IPS-15b (cell line): Measurements from ENCODE around the gene FAM240A.

Source experiments
- H3K27me3 ChIP-seq: one replicate; pipeline ENCODE4 v1.6.1; 2013; ENCODE audit warnings: low read length; ENCODE audit not compliant: control insufficient read depth, insufficient read depth
- H3K36me3 ChIP-seq: one replicate; pipeline ENCODE4 v1.6.1; 2013; ENCODE audit warnings: low read length; ENCODE audit not compliant: control insufficient read depth, insufficient read depth
- H3K4me1 ChIP-seq: one replicate; pipeline ENCODE4 v1.6.1; 2013; ENCODE audit warnings: mild to moderate bottlenecking, low read length; ENCODE audit not compliant: control insufficient read depth, insufficient read depth
- H3K4me3 ChIP-seq: one replicate; pipeline ENCODE4 v1.5.1; 2013; ENCODE audit warnings: low read depth, low read length
- H3K9ac ChIP-seq: one replicate; pipeline ENCODE4 v1.6.1; 2013; ENCODE audit warnings: low read depth, mild to moderate bottlenecking, low read length
- H3K9me3 ChIP-seq: one replicate; pipeline ENCODE4 v1.6.1; 2013; ENCODE audit warnings: mild to moderate bottlenecking, low read length; ENCODE audit not compliant: control insufficient read depth, insufficient read depth

Gene FAM240A

DNA sequence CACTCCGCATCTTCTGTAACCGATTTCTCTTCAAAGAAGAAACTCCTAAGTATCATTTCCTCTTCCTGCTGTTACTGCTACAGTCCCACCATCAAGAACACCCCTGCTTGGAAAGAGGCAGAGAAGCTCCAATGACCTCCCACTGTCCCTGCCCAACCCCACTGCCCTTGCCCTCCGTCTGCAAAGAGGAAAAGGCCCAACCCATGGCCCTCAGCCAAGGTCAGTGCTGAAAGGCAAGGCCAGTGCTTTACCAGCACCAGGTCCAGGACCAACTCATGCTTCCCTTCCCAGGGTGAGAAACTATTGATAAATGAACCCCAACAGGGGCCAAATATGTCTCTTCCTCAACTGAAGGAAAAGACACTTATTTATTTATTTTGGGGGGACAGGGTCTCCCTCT, 22.5 kb downstream of the FAM240A start:
- H3K9ac ChIP-seq: no peak overlapping the region
- no peak overlapping the region for H3K4me3 ChIP-seq
- H3K4me1 ChIP-seq: no peaks in the 10 kb centered on the region
- no peaks in the 10 kb centered on the region for H3K36me3 ChIP-seq
- H3K9me3 ChIP-seq: no peaks in the 10 kb centered on the region
- H3K27me3 ChIP-seq: no peaks in the 10 kb centered on the region

- no peak overlapping the region for H3K9ac ChIP-seq
- no peaks in the 10 kb centered on the region for H3K4me1 ChIP-seq
- H3K4me3 ChIP-seq: no peak overlapping the region
- no peaks in the 10 kb centered on the region for H3K27me3 ChIP-seq
- no peaks in the 10 kb centered on the region for H3K9me3 ChIP-seq
- no peaks in the 10 kb centered on the region for H3K36me3 ChIP-seq
Measured at GRCh38 chr3:46639221-46639620, 26.9 kb downstream of the FAM240A start.

DNA sequence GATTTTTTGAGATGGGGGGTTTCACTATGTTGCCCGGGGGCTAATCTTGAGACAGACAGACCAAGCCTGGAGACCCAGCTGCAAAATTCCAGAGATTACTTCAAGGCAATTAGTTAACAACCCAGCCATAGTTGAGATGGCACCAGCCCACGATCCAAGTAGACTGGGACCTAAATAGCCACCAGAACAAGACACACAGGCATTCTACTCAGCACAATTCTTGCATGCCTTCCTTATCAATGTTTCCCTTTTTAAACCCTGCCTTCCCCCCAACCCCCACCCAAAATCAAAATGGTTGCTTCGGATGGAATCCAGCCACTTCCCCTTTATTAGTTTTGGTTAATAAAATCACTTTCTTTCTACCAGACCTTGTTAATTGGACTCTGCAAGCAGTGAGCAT, 28.6 kb downstream of the FAM240A start:
- Histone ChIP-seq H3K9me3 (no peaks in the 10 kb centered on the region), H3K4me1 (no peaks in the 10 kb centered on the region), H3K27me3 (no peaks in the 10 kb centered on the region), H3K9ac (no peak overlapping the region), H3K36me3 (no peaks in the 10 kb centered on the region), H3K4me3 (no peak overlapping the region)

- H3K9ac ChIP-seq: no peak overlapping the region
- H3K4me1 ChIP-seq: no peaks in the 10 kb centered on the region
- H3K4me3 ChIP-seq: no peak overlapping the region
- H3K9me3 ChIP-seq: no peaks in the 10 kb centered on the region
- H3K27me3 ChIP-seq: no peaks in the 10 kb centered on the region
- H3K36me3 ChIP-seq: no peaks in the 10 kb centered on the region
Measured at GRCh38 chr3:46642971-46643370, 30.6 kb downstream of the FAM240A start.

DNA sequence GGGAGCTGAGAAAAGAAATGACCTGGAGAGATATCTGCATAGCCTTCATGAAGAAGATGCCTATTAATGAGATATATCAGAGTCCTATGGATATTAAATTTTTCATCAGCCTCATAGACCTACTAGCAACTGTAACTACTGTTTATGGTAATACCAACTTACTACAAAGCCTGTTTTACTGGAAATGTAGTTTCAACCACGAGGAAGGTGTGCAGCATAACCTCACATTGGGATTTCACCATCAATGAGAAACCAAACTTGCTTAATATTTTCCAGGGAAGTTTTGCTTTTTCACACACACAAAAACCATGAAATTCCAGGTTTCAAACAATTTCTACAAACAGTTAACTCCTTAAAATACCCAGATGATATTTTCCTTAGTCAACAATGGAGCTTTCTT, 31.4 kb downstream of the FAM240A start:
- no peaks in the 10 kb centered on the region for H3K4me1 ChIP-seq
- H3K36me3 ChIP-seq: no peaks in the 10 kb centered on the region
- no peaks in the 10 kb centered on the region for H3K27me3 ChIP-seq
- H3K9ac ChIP-seq: no peak overlapping the region
- H3K4me3 ChIP-seq: no peak overlapping the region
- no peaks in the 10 kb centered on the region for H3K9me3 ChIP-seq

- Histone ChIP-seq H3K4me1 (no peaks in the 10 kb centered on the region), H3K27me3 (no peaks in the 10 kb centered on the region), H3K4me3 (no peak overlapping the region), H3K9me3 (no peaks in the 10 kb centered on the region), H3K36me3 (no peaks in the 10 kb centered on the region), H3K9ac (no peak overlapping the region)
Measured at GRCh38 chr3:46646700-46647099, 34.4 kb downstream of the FAM240A start.

DNA sequence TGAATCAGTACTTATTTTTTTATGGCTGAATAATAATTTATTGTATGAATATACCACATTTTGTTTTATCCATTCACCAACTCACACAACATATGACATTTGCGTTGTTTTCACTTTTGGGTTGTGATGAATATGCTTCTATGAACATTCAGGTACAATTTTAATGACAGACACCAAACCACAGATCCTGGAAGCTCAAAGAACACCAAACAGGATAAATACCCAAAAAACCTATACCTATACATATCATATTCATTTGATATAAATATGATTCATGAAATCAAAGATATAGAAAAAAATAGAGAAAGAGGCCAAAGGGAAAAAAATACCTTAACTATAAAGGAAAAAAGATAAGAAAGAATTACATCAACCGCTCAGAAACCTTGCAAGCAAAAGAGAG, 35.8 kb downstream of the FAM240A start:
- H3K9me3 ChIP-seq: no peaks in the 10 kb centered on the region
- no peaks in the 10 kb centered on the region for H3K27me3 ChIP-seq
- no peak overlapping the region for H3K9ac ChIP-seq
- no peak overlapping the region for H3K4me3 ChIP-seq
- no peaks in the 10 kb centered on the region for H3K36me3 ChIP-seq
- no peaks in the 10 kb centered on the region for H3K4me1 ChIP-seq

DNA sequence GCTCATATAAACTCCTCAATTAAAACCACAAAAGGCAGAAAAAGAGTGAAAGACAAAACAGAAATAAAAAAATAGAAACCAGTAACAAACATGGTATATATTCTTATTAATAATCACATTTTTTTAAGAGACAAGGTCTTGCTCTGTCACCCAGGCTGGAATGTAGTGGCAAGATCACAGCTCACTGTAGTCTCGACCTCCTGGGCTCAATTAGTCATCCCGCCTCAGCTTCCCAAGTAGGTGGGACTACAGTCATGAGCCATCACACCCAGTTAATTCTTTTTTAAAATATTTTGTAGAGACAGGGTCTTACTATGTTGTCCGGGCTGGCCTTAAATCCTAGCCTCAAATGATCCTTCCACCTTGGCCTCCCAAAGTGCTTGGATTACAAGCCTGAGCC, 37.1 kb downstream of the FAM240A start:
- Histone ChIP-seq H3K4me3 (no peak overlapping the region), H3K4me1 (peaks cover 4% of the 10 kb centered on the region), H3K9me3 (no peaks in the 10 kb centered on the region), H3K9ac (no peak overlapping the region), H3K36me3 (no peaks in the 10 kb centered on the region), H3K27me3 (no peaks in the 10 kb centered on the region)

DNA sequence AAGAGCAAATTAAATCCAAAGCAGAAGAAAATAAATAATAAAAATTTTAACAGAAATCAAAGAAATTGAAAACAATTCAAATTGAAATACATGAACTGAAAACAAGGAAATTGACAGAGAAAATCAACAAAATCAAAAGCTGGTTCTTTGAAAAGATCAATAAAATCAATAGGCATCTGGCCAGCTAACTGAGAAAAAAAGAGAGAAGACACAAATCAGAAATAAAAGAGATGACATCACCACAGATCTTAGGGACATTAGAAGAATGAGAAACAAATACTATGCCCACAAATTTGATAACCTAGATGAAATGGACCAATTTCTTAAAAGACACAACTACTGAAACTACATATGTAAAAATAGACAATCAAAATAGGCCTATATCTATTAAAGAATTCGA, 38.8 kb downstream of the FAM240A start:
- no peak overlapping the region for H3K9ac ChIP-seq
- H3K4me3 ChIP-seq: no peak overlapping the region
- no peaks in the 10 kb centered on the region for H3K27me3 ChIP-seq
- no peaks in the 10 kb centered on the region for H3K9me3 ChIP-seq
- H3K36me3 ChIP-seq: no peaks in the 10 kb centered on the region
- peaks cover 5% of the 10 kb centered on the region for H3K4me1 ChIP-seq

DNA sequence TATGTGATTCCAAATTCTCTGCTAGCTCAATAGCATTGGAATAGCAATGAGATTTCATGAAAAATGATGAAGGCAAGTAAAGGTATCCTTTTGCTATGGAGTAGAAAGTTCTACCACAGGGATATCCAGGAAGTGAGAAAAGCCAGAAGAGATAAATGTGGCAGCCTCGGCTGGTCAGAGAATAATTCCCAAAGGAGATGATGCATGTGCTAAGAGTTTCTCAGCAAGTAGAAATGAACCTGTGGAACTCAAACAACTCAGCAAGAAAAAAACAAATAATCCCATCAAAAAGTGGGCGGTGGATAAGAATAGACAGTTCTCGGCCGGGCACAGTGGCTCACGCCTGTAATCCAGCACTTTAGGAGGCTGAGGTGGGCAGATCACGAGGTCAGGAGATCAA, 42.9 kb downstream of the FAM240A start:
- Histone ChIP-seq H3K4me1 (peaks cover 16% of the 10 kb centered on the region), H3K36me3 (no peaks in the 10 kb centered on the region), H3K9ac (no peak overlapping the region), H3K4me3 (no peak overlapping the region), H3K27me3 (no peaks in the 10 kb centered on the region), H3K9me3 (no peaks in the 10 kb centered on the region)

GRCh38 chr3:46656778-46657556, 44.6 kb downstream of the FAM240A start:
- Histone ChIP-seq H3K9ac (no peak overlapping the region), H3K36me3 (no peaks in the 10 kb centered on the region), H3K4me1 (peaks cover 27% of the 10 kb centered on the region), H3K4me3 (no peak overlapping the region), H3K27me3 (no peaks in the 10 kb centered on the region), H3K9me3 (no peaks in the 10 kb centered on the region)

GRCh38 chr3:46659285-46659684, 47.0 kb downstream of the FAM240A start:
- Histone ChIP-seq H3K9me3 (no peaks in the 10 kb centered on the region), H3K36me3 (no peaks in the 10 kb centered on the region), H3K9ac (no peak overlapping the region), H3K4me3 (no peak overlapping the region), H3K27me3 (no peaks in the 10 kb centered on the region), H3K4me1 (peaks cover 34% of the 10 kb centered on the region)
